CD8-positive, alpha-beta memory T cell (primary cell): ENCODE measurements around the gene CLCN4. TPM values are rescaled to one million over a fixed set of nuclear protein-coding genes. Genes with fewer than 3 reads are reported as not detected.
A peak's percentile ranks its signal among the peaks of the same experiment; 100 is the strongest.

Experiments used
- CTCF ChIA-PET: fragments of 350-600 bp; sonication (Branson Sonifier 250); formaldehyde crosslinking; loops from one replicate; lab custom pipeline; 2021; ENCODE audit warnings: antibody characterized with exemption; lab: Charles Lee
- POLR2A ChIA-PET: fragments of 350-600 bp; sonication (Branson Sonifier 250); formaldehyde crosslinking; loops from one replicate; lab custom pipeline; 2021; ENCODE audit warnings: antibody characterized with exemption; lab: Charles Lee
- DNase-seq, 5 donors: peaks; one replicate each; pipeline versions ENCODE4 v3.0.0 to v3.0.0-alpha.2; 2020 to 2022; ENCODE audit warnings: mixed read lengths in 1 of 5
- H3K27ac ChIP-seq: one replicate; pipeline ENCODE4 v1.7.0; 2013; ENCODE audit warnings: low read depth, mild to moderate bottlenecking, low read length, moderate library complexity
- H3K27me3 ChIP-seq: 2 replicates; pipeline ENCODE4 v1.7.0; 2013; ENCODE audit warnings: low read length, mild to moderate bottlenecking; ENCODE audit not compliant: insufficient read depth, poor library complexity, severe bottlenecking
- H3K36me3 ChIP-seq: 2 replicates; pipeline ENCODE4 v1.7.0; 2013; ENCODE audit warnings: mild to moderate bottlenecking, low read length, moderate library complexity; ENCODE audit not compliant: insufficient read depth
- H3K4me1 ChIP-seq: 2 replicates; pipeline ENCODE4 v1.7.0; 2013; ENCODE audit warnings: mild to moderate bottlenecking, low read length, moderate library complexity; ENCODE audit not compliant: insufficient read depth
- H3K4me3 ChIP-seq: 2 replicates; pipeline ENCODE4 v1.7.0; 2013; ENCODE audit warnings: mild to moderate bottlenecking, low read length
- H3K9me3 ChIP-seq: 2 replicates; pipeline ENCODE4 v1.7.0; 2013; ENCODE audit warnings: mild to moderate bottlenecking, low read length
- H3K27ac Mint-ChIP-seq, 8 donors: one replicate each; pipeline ENCODE4 v1.8.0; 2020 to 2021; ENCODE audit warnings: mixed read lengths in 8 of 8, mild to moderate bottlenecking in 6 of 8, inconsistent platforms in 3 of 8, moderate library complexity in 3 of 8
- H3K27me3 Mint-ChIP-seq, 2 donors: one replicate each; pipeline ENCODE4 v1.8.0; 2020 to 2021; ENCODE audit warnings: mixed read lengths in 2 of 2, mild to moderate bottlenecking in 1 of 2, moderate library complexity in 1 of 2
- H3K36me3 Mint-ChIP-seq, 3 donors: one replicate each; pipeline ENCODE4 v1.8.0; 2020 to 2021; ENCODE audit warnings: mixed read lengths in 3 of 3, inconsistent platforms in 1 of 3, mild to moderate bottlenecking in 1 of 3
- H3K4me1 Mint-ChIP-seq, 3 donors: one replicate each; pipeline ENCODE4 v1.8.0; 2020 to 2021; ENCODE audit warnings: mixed read lengths in 3 of 3, inconsistent platforms in 1 of 3, mild to moderate bottlenecking in 1 of 3
- H3K4me3 Mint-ChIP-seq, 7 donors: one replicate each; pipeline ENCODE4 v1.8.0; 2020 to 2021; ENCODE audit warnings: mixed read lengths in 7 of 7, mild to moderate bottlenecking in 6 of 7, moderate library complexity in 4 of 7, inconsistent platforms in 2 of 7
- H3K9me3 Mint-ChIP-seq, 5 donors: one replicate each; pipeline ENCODE4 v1.8.0; 2020 to 2022; ENCODE audit warnings: mixed read lengths in 5 of 5, mild to moderate bottlenecking in 3 of 5, moderate library complexity in 2 of 5, inconsistent platforms in 1 of 5
- polyA plus RNA-seq: library from polyadenylated mRNA; unstranded; fragments of 300-500 nt; fragmentation: Illumina TruSeq; gene quantifications from one replicate; pipeline ENCODE4 v1.2.3, GENCODE V29; 2021
- total RNA-seq, 2 experiments: library from RNA; stranded (reverse); gene quantifications; one replicate each; pipeline ENCODE4 v1.2.3, GENCODE V29; 2021

The CLCN4 gene
- total and polyA plus RNA-seq, 3 experiments from 2014 or later, result 0.04 to 0.20 TPM; not detected in 1

DNA sequence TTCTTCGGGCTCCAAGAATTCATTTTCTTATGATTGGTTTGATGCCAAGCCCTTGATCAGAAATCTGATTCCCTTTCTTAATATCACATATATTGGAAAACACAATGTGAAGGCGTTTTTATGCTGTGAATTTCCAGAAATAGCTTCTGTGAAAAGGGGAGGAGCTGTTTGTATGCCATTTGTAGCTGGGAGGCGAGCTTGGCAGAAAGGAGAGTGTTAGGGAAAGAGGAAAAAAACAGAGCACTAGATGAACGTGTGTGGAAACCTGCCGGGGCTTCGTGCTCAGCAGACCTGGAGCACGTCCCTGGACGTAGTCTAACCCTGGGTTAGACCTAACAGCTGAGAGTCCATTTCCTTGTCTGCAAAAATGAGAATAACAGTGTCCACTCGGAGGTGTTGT, 3.4 kb downstream of the CLCN4 start:
- Mint-ChIP-seq H3K4me3 (no peak overlapping the region), H3K36me3 (no peaks in the 10 kb centered on the region), H3K27ac (no peak overlapping the region), H3K27me3 (peaks cover 46 to 57% of the 10 kb centered on the region in 2 donors), H3K9me3 (no peaks in the 10 kb centered on the region), H3K4me1 (peaks cover 3 to 16% (median 5%) of the 10 kb centered on the region in 3 donors)
- Histone ChIP-seq H3K27me3 (no peaks in the 10 kb centered on the region), H3K4me1 (no peaks in the 10 kb centered on the region), H3K4me3 (no peak overlapping the region), H3K27ac (no peak overlapping the region), H3K9me3 (no peaks in the 10 kb centered on the region), H3K36me3 (no peaks in the 10 kb centered on the region)
- no peak for DNase-seq
- ChIA-PET POLR2A (no interaction called here), CTCF (no interaction called here)

DNA sequence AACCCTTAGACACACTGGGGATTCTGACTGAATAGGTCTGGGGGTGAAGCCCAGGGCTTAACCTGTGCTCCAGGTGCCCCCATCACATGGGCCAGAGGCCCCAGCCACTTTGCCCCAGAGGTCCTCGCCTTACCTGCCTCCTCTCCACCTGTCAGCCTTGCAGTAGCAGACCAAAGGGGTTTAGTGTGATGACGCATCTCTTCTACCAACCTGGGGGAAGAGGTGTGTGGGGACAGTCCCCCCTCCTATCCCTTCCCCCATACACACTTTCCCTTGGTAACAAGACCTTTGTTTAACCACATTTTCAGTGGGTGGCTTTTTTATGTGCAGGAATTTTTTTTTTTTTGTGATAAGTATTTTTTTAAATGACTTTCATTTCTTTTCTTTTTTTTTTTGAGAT, 6.3 kb downstream of the CLCN4 start:
- no peak overlapping the region for H3K4me3 ChIP-seq
- Mint-ChIP-seq H3K27me3 (peaks cover 38 to 39% of the 10 kb centered on the region in 2 donors), H3K27ac (no peak overlapping the region), H3K4me1 (peaks cover 0 to 18% (median 6%) of the 10 kb centered on the region in 3 donors), H3K4me3 (no peak overlapping the region), H3K9me3 (peaks cover 0 to 1% (median 0%) of the 10 kb centered on the region in 5 donors), H3K36me3 (no peaks in the 10 kb centered on the region)
- no peaks in the 10 kb centered on the region for H3K4me1 ChIP-seq
- H3K36me3 ChIP-seq, result no peaks in the 10 kb centered on the region
- CTCF ChIA-PET, result no interaction called here
- no peaks in the 10 kb centered on the region for H3K9me3 ChIP-seq
- no peak for DNase-seq
- H3K27me3 ChIP-seq, result no peaks in the 10 kb centered on the region
- POLR2A ChIA-PET, result no interaction called here
- no peak overlapping the region for H3K27ac ChIP-seq

- CTCF ChIA-PET, result no interaction called here
- Mint-ChIP-seq H3K27me3 (peaks cover 28 to 29% of the 10 kb centered on the region in 2 donors), H3K4me1 (peaks cover 0 to 11% (median 6%) of the 10 kb centered on the region in 3 donors)
Observed at GRCh38 chrX:10164879-10165278, 8.1 kb downstream of the CLCN4 start.

DNA sequence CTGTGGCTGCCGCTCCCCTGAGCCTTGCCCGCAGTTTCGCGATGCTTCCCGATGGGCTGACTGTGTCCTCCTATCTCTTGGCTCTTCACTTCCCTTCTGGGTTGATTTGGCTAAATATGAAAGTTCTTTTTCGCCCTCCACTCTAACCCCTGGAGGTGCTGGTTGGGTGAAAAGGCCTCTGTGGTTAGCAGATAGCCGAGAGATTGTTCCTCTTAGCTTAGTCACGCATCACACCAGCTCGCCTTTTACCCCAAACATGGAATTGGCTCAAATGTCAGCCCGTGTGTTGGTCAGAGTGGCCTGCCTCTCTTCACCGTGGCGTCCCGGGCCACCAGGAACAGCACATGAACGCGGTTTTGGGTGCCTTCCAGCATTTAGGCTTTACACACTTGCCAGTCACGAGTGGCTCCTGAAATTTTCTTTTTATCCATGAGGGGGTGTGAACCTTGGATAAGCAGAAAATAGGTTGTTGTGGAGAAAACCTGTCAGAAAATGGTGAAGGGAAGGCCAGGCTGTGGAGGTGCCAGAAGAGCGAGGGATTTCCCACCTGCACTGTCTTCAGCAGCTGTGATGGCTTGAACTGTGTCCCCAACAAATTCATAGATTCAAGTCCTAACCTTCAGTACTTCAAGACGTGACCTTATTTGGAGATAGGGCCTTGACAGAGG, 8.9 kb downstream of the CLCN4 start:
- Mint-ChIP-seq H3K9me3 (peaks cover 0 to 1% (median 0%) of the 10 kb centered on the region in 5 donors), H3K27ac (no peak overlapping the region), H3K27me3 (peaks cover 22 to 24% of the 10 kb centered on the region in 2 donors), H3K4me1 (peaks cover 0 to 11% (median 6%) of the 10 kb centered on the region in 3 donors), H3K4me3 (no peak overlapping the region), H3K36me3 (no peaks in the 10 kb centered on the region)
- H3K4me3 ChIP-seq, result no peak overlapping the region
- no peaks in the 10 kb centered on the region for H3K36me3 ChIP-seq
- no peaks in the 10 kb centered on the region for H3K27me3 ChIP-seq
- no peak for DNase-seq
- no peaks in the 10 kb centered on the region for H3K9me3 ChIP-seq
- no peak overlapping the region for H3K27ac ChIP-seq
- CTCF ChIA-PET, result no interaction called here
- H3K4me1 ChIP-seq, result no peaks in the 10 kb centered on the region
- POLR2A ChIA-PET, result no interaction called here

More at GRCh38 chrX:10164879-10165278, 8.1 kb downstream of the CLCN4 start:
- Histone ChIP-seq H3K36me3 (no peaks in the 10 kb centered on the region), H3K4me1 (no peaks in the 10 kb centered on the region), H3K9me3 (no peaks in the 10 kb centered on the region), H3K4me3 (no peak overlapping the region), H3K27me3 (no peaks in the 10 kb centered on the region), H3K27ac (no peak overlapping the region)
- Mint-ChIP-seq H3K27ac (no peak overlapping the region), H3K36me3 (no peaks in the 10 kb centered on the region), H3K9me3 (peaks cover 0 to 1% (median 0%) of the 10 kb centered on the region in 5 donors), H3K4me3 (no peak overlapping the region)
- POLR2A ChIA-PET, result no interaction called here
- DNase-seq, result no peak

GRCh38 chrX:10166248-10166716, 9.5 kb downstream of the CLCN4 start:
- Mint-ChIP-seq H3K4me1 (peaks cover 0 to 11% (median 6%) of the 10 kb centered on the region in 3 donors), H3K27ac (no peak overlapping the region), H3K9me3 (peaks cover 0 to 1% (median 0%) of the 10 kb centered on the region in 5 donors), H3K36me3 (no peaks in the 10 kb centered on the region), H3K4me3 (peak overlapping the region in 1 of 7 donors; percentile 3), H3K27me3 (peaks cover 18% of the 10 kb centered on the region in 2 donors)
- Histone ChIP-seq H3K27ac (no peak overlapping the region), H3K36me3 (no peaks in the 10 kb centered on the region), H3K9me3 (no peaks in the 10 kb centered on the region), H3K27me3 (no peaks in the 10 kb centered on the region), H3K4me1 (no peaks in the 10 kb centered on the region), H3K4me3 (no peak overlapping the region)
- ChIA-PET CTCF (no interaction called here), POLR2A (no interaction called here)
- no peak for DNase-seq

- no peak overlapping the region for H3K27ac Mint-ChIP-seq
- no peak overlapping the region for H3K4me3 Mint-ChIP-seq
- peaks cover 0 to 11% (median 6%) of the 10 kb centered on the region in 3 donors for H3K4me1 Mint-ChIP-seq
- no peak for DNase-seq
- Histone ChIP-seq H3K4me3 (no peak overlapping the region), H3K36me3 (no peaks in the 10 kb centered on the region), H3K9me3 (no peaks in the 10 kb centered on the region), H3K27me3 (no peaks in the 10 kb centered on the region), H3K27ac (no peak overlapping the region), H3K4me1 (no peaks in the 10 kb centered on the region)
- H3K36me3 Mint-ChIP-seq, result no peaks in the 10 kb centered on the region
- peaks cover 0 to 1% (median 0%) of the 10 kb centered on the region in 5 donors for H3K9me3 Mint-ChIP-seq
- H3K27me3 Mint-ChIP-seq, result peaks cover 16 to 17% of the 10 kb centered on the region in 2 donors
- ChIA-PET POLR2A (no interaction called here), CTCF (no interaction called here)
Observed at GRCh38 chrX:10166731-10167151, 10.0 kb downstream of the CLCN4 start.

DNA sequence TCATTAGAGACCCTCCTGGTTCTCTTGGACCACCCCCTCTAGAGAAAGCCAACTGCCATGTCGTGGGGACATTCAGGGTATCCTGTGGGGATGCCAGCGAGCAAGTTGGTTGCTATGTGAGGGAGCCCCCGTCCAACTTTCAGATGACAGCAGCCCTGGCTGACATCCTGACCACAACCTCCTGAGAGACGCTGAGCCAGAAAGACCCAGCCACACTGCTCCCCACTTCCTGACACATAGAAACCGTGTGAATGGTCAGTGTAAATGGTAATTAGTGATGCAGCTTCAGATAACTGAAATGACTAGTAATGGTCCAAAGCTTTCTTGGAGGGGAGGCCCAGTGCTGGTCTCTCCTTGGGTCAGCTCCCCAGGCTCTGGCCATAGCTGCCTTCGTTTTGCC, 10.8 kb downstream of the CLCN4 start:
- H3K4me3 Mint-ChIP-seq, result no peak overlapping the region
- Histone ChIP-seq H3K27me3 (no peaks in the 10 kb centered on the region), H3K9me3 (no peaks in the 10 kb centered on the region), H3K27ac (no peak overlapping the region), H3K36me3 (no peaks in the 10 kb centered on the region), H3K4me3 (no peak overlapping the region), H3K4me1 (no peaks in the 10 kb centered on the region)
- DNase-seq, result no peak
- CTCF ChIA-PET, result no interaction called here
- peaks cover 0 to 1% (median 0%) of the 10 kb centered on the region in 5 donors for H3K9me3 Mint-ChIP-seq
- H3K27me3 Mint-ChIP-seq, result peaks cover 12 to 16% of the 10 kb centered on the region in 2 donors
- peaks cover 0 to 11% (median 6%) of the 10 kb centered on the region in 3 donors for H3K4me1 Mint-ChIP-seq
- no peak overlapping the region for H3K27ac Mint-ChIP-seq
- no peaks in the 10 kb centered on the region for H3K36me3 Mint-ChIP-seq
- POLR2A ChIA-PET, result no interaction called here

GRCh38 chrX:10168226-10168625, 11.5 kb downstream of the CLCN4 start:
- H3K4me3 Mint-ChIP-seq, result no peak overlapping the region
- Histone ChIP-seq H3K9me3 (no peaks in the 10 kb centered on the region), H3K36me3 (no peaks in the 10 kb centered on the region), H3K27me3 (no peaks in the 10 kb centered on the region), H3K4me3 (no peak overlapping the region), H3K27ac (no peak overlapping the region), H3K4me1 (no peaks in the 10 kb centered on the region)
- H3K9me3 Mint-ChIP-seq, result peaks cover 0 to 1% (median 0%) of the 10 kb centered on the region in 5 donors
- H3K27ac Mint-ChIP-seq, result no peak overlapping the region
- POLR2A ChIA-PET, result no interaction called here
- CTCF ChIA-PET, result no interaction called here
- no peaks in the 10 kb centered on the region for H3K36me3 Mint-ChIP-seq
- peaks cover 0 to 11% (median 6%) of the 10 kb centered on the region in 3 donors for H3K4me1 Mint-ChIP-seq
- peaks cover 12 to 17% of the 10 kb centered on the region in 2 donors for H3K27me3 Mint-ChIP-seq
- DNase-seq, result no peak
